Cardiac muscle cell (in vitro differentiated cells and primary cell): Measurements from ENCODE around the gene CASP10. TPM values are rescaled to one million over a fixed set of nuclear protein-coding genes. Genes with fewer than 3 reads are reported as not detected.

ENCODE experiments used
- DNase-seq, 2 donors: peaks; one replicate each; pipeline versions ENCODE4 v3.0.0 to v3.0.0-alpha.2; 2010 to 2017; ENCODE audit warnings: low read depth in 1 of 2, low spot score in 1 of 2
- H3K27ac ChIP-seq: fragments of 200-600 bp; sonication (generic); 2 replicates; pipeline ENCODE4 v1.5.1; 2016
- H3K27me3 ChIP-seq: fragments of 200-600 bp; sonication (generic); 2 replicates; pipeline ENCODE4 v1.6.0; 2016; ENCODE audit warnings: control low read depth
- H3K36me3 ChIP-seq: fragments of 200-600 bp; sonication (generic); 2 replicates; pipeline ENCODE4 v1.5.1; 2016; ENCODE audit warnings: control low read depth
- H3K4me1 ChIP-seq: fragments of 200-600 bp; sonication (generic); 2 replicates; pipeline ENCODE4 v1.8.1; 2017; ENCODE audit warnings: low read depth, mild to moderate bottlenecking, mixed run types
- H3K4me3 ChIP-seq: fragments of 200-600 bp; sonication (generic); 2 replicates; pipeline ENCODE4 v1.5.1; 2016; ENCODE audit warnings: mild to moderate bottlenecking
- H3K9me3 ChIP-seq: fragments of 200-600 bp; sonication (generic); 2 replicates; pipeline ENCODE4 v1.5.1; 2017; ENCODE audit warnings: low read depth, mild to moderate bottlenecking, control low read depth
- polyA plus RNA-seq: library from polyadenylated mRNA; unstranded; fragments of >200 nt; fragmentation: Nextera tagmentation; extraction: Ambion mirVana; gene quantifications from 2 replicates; pipeline ENCODE4 v1.2.1, GENCODE V29; 2016
- total RNA-seq: library from RNA; depleted of rRNA; stranded (reverse); fragments of >200 nt; gene quantifications from 2 replicates; pipeline ENCODE4 v1.2.3, GENCODE V29; 2016
- TF ChIP-seq, protein P1 (sequence below): IDR thresholded peaks from 2 replicates; pipeline ENCODE4 v1.5.1; 2012; ENCODE audit warnings: low read depth, mild to moderate bottlenecking, low read length

CASP10 gene
- total and polyA plus RNA-seq, 2 experiments from 2014 or later: 0.45 to 0.86 TPM

DNA sequence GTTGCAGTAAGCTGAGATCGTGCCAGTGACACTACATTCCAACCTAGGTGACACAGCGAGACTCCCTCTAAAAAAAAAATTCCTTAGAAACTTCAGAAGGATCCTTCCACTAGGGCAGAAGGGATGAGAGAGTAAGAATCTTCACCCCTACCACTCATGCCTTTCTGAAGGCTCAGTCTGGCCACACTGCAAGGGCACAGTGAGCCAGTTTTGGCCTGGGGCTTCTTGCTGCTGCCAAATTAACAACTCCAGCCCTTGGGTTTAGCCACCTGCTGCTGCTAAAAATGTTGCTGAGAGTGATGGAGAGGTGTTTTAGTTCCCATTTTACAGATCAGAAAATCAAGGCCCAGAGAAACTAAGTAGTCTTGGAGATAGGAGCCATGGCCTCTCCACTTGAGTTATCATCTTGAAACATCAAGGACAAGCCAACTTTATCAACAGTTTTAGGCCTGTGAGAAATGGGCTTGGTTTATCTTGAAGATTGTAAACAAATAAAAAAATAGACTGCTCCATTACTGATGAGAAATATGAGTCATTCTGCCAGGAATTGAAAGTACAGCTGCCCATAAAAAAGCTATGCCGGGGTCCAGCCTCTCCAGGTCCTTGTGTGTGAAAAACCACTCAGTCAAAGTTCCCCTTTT, 45.5 kb downstream of the CASP10 start:
- DNase-seq: no peak
- TF ChIP-seq, protein P1, sequence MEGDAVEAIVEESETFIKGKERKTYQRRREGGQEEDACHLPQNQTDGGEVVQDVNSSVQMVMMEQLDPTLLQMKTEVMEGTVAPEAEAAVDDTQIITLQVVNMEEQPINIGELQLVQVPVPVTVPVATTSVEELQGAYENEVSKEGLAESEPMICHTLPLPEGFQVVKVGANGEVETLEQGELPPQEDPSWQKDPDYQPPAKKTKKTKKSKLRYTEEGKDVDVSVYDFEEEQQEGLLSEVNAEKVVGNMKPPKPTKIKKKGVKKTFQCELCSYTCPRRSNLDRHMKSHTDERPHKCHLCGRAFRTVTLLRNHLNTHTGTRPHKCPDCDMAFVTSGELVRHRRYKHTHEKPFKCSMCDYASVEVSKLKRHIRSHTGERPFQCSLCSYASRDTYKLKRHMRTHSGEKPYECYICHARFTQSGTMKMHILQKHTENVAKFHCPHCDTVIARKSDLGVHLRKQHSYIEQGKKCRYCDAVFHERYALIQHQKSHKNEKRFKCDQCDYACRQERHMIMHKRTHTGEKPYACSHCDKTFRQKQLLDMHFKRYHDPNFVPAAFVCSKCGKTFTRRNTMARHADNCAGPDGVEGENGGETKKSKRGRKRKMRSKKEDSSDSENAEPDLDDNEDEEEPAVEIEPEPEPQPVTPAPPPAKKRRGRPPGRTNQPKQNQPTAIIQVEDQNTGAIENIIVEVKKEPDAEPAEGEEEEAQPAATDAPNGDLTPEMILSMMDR: no peak
- Histone ChIP-seq H3K4me3 (no peak overlapping the region), H3K27me3 (peaks cover 7% of the 10 kb centered on the region), H3K4me1 (no peaks in the 10 kb centered on the region), H3K36me3 (no peaks in the 10 kb centered on the region), H3K27ac (no peak overlapping the region), H3K9me3 (no peaks in the 10 kb centered on the region)

DNA sequence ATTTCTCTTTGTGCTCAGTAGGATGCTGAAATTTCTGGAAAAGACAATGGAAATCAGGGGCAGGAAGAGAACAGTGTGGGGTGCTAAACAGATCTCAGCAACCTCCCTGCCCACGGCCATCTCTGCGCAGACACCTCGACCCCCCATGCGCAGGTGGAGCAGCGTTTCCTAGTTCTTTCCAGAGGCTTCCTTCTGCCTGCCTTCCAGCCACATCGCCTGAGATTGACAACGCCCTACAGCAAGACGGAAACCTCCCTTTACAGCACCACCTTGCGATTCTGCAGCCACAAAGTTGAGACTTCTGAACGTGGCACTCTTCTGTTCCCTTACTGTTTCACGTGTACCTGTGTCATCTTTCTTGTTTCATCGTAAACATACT, 46.0 kb downstream of the CASP10 start:
- H3K27me3 ChIP-seq: peaks cover 7% of the 10 kb centered on the region
- H3K9me3 ChIP-seq: no peaks in the 10 kb centered on the region
- DNase-seq: no peak
- no peak overlapping the region for H3K4me3 ChIP-seq
- H3K27ac ChIP-seq: no peak overlapping the region
- no peaks in the 10 kb centered on the region for H3K36me3 ChIP-seq
- H3K4me1 ChIP-seq: no peaks in the 10 kb centered on the region
- TF ChIP-seq, protein P1: no peak

DNA sequence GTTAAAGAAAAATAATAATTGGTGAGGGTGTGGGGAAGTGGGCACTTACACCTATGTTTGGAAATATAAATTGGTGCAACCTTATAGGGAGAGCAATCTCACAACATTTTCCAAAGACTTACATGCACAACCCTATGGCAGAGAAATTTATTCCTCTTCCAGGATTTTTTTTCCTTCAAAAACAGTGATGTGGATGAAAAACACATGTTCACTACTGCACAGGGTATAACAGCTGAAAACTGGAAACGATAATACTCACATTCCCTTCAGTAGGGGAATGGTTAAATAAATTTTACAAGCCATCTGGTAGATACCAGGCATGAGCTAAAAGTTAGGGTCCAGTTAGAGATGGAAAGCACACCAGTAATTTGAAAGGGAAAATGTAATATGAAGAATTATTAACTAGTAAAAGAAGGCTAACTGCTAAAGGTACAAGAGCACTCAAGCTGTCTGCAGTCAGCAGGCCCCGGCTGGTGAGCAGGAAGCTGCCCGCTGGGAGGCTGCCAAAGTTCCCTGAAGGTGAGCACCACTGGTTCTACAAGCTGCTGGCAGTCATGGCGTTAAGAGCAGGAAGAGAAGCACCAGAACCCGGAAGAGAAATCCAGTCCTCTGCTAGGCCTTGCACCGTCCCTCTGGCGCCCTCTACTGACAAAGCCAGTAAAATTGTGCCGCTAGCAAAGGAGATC, 49.0 kb downstream of the CASP10 start:
- peaks cover 7% of the 10 kb centered on the region for H3K27me3 ChIP-seq
- H3K9me3 ChIP-seq: no peaks in the 10 kb centered on the region
- no peak overlapping the region for H3K27ac ChIP-seq
- H3K36me3 ChIP-seq: no peaks in the 10 kb centered on the region
- no peak overlapping the region for H3K4me3 ChIP-seq
- H3K4me1 ChIP-seq: no peaks in the 10 kb centered on the region
- DNase-seq: peak; percentile 88 to 96
- TF ChIP-seq, protein P1: peak; percentile 92

DNA sequence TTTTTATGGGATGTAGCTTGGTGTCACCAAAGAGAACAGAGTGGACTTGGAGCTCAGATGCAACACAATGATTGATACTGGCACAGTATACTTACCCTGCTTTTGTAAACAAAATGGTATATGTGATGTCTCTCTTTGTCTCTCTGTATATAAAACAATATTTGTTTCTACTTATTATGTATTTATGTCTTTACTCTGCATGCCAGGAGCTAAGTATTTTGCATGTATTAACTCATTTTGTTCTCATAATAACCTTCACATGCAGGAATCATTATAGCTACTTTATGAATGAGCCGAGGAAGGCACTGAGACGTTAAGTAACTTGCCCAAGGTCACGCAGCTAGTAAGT, 49.5 kb downstream of the CASP10 start:
- TF ChIP-seq, protein P1: no peak
- no peak overlapping the region for H3K27ac ChIP-seq
- H3K9me3 ChIP-seq: no peaks in the 10 kb centered on the region
- H3K36me3 ChIP-seq: no peaks in the 10 kb centered on the region
- H3K4me1 ChIP-seq: no peaks in the 10 kb centered on the region
- DNase-seq: no peak
- peaks cover 5% of the 10 kb centered on the region for H3K27me3 ChIP-seq
- H3K4me3 ChIP-seq: no peak overlapping the region

DNA sequence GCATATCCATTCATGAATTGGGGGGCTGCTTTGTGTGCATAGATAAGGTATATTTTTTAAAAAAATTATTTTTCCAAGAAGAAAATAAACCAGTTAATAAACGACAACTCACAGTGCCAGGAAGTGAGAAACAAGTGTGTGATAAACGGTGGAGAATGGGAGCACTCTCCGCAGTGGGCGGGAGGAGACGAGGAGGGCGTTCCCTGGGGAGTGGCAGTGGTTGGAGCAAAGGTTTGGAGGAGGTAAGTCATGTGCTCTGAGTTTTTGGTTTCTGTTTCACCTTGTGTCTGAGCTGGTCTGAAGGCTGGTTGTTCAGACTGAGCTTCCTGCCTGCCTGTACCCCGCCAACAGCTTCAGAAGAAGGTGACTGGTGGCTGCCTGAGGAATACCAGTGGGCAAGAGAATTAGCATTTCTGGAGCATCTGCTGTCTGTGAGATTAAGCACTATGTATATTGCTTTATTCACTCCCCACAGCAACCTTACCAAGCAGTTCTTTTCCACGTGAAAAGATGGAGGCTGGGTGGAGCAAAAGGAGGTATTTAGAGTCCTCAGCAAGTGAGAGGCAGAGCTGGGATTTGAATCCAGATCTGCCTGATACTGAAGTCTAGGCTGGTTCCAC, 50.4 kb downstream of the CASP10 start:
- no peaks in the 10 kb centered on the region for H3K4me1 ChIP-seq
- DNase-seq: peak in 1 of 2 donors; percentile 44
- no peak overlapping the region for H3K27ac ChIP-seq
- no peaks in the 10 kb centered on the region for H3K27me3 ChIP-seq
- no peaks in the 10 kb centered on the region for H3K9me3 ChIP-seq
- TF ChIP-seq, protein P1: no peak
- H3K36me3 ChIP-seq: no peaks in the 10 kb centered on the region
- no peak overlapping the region for H3K4me3 ChIP-seq
